Fibroblast of skin of scalp (primary cell): ENCODE results near the gene RPL41.

Source experiments
- DNase-seq: peaks from one replicate; pipeline ENCODE4 v3.0.0-alpha.2; 2013

The RPL41 gene

DNA sequence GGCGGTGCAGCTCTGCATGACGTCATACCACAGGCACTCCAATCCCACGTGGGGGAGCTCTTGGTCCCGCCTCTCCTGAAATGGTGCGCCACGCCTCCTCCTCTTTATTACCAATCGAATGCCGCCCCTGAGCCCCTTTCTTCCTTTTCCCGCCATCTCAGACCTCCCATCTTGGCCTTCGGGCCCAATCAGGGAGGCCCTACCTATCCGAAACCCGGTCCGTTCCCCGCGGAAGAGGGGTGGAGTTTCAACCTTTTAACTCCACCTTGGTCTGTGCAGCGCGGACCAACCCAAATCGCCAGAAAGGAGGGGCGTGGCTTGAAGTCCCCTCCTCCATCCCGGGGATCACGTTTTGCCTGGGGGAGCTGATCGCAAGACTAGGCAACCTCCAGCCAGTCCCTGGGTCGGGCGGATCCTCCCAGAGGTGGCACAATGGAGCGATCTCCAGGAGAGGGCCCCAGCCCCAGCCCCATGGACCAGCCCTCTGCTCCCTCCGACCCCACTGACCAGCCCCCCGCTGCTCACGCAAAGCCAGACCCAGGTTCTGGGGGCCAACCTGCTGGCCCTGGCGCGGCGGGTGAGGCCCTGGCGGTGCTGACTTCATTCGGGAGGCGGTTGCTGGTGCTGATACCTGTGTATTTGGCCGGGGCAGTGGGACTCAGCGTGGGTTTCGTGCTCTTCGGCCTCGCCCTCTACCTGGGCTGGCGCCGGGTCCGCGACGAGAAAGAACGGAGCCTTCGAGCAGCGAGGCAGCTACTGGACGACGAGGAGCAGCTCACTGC lies 11.6 kb downstream of the RPL41 start, which contains the start of gene ESYT1:
TSS of gene ESYT1 (plus strand) at position 380 of the 782 bp plus-strand sequence. CDS start at position 433, 53 bp downstream.
- peak; percentile 100 for DNase-seq

DNA sequence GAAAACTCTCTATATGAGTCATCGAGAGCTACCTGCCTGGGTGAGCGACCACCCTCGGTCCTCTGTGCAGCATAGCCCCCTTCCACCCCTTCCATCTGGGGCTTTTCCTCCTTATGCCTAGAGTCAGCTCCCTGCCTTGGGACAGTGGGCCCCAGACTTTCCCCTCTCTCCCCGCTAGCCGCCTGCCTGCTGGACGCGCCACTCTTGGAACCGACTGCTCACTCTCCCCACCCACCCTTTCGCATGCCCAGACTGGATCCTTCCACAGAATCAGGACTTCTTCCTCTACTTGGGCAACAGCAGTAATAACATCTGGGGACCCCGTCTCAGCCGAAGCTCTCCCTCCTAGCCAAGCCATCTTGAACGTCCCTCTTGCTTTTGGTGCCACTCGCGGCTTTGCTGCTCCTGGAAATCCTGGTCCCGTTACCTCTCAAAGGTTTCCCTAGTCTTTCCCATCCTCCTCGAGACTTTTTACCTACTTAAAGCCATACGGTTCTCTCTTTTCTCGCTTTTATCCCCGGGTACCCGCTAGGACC lies 12.3 kb downstream of the RPL41 start:
- peak; percentile 18 for DNase-seq

- DNase-seq: peak; percentile 38
Observed at GRCh38 chr12:56129206-56129941, 12.9 kb downstream of the RPL41 start.

GRCh38 chr12:56129942-56130495 lies 13.6 kb downstream of the RPL41 start:
- no peak for DNase-seq

- DNase-seq: no peak
Observed at GRCh38 chr12:56130876-56131275, 14.4 kb downstream of the RPL41 start.

- DNase-seq: no peak
Observed at GRCh38 chr12:56134897-56135296, 18.5 kb downstream of the RPL41 start.

DNA sequence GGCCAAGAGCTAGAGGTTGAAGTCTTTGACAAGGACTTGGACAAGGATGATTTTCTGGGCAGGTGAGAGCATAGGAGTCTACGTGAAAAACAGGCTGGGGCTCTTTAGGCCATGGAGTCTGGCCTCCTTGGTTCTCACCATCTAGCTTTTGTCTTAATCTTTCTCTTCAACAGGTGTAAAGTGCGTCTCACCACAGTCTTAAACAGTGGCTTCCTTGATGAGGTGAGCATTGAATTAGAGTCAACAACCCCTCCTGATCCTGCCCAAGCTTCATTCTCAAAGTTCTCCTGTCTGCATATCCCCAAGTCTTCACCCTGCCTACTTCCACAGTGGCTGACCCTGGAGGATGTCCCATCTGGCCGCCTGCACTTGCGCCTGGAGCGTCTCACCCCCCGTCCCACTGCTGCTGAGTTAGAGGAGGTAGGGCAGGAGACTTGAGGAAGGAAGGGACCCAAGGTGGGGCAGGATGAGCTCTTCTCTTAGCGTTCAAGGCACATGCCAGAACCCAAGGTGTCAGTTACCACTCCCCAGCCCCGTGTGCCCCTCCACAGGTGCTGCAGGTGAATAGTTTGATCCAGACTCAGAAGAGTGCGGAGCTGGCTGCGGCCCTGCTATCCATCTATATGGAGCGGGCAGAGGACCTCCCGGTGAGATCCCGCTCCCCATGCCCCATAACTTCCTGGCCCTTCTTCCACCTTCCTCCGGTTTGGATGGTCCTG lies 21.6 kb downstream of the RPL41 start:
- DNase-seq: no peak

DNA sequence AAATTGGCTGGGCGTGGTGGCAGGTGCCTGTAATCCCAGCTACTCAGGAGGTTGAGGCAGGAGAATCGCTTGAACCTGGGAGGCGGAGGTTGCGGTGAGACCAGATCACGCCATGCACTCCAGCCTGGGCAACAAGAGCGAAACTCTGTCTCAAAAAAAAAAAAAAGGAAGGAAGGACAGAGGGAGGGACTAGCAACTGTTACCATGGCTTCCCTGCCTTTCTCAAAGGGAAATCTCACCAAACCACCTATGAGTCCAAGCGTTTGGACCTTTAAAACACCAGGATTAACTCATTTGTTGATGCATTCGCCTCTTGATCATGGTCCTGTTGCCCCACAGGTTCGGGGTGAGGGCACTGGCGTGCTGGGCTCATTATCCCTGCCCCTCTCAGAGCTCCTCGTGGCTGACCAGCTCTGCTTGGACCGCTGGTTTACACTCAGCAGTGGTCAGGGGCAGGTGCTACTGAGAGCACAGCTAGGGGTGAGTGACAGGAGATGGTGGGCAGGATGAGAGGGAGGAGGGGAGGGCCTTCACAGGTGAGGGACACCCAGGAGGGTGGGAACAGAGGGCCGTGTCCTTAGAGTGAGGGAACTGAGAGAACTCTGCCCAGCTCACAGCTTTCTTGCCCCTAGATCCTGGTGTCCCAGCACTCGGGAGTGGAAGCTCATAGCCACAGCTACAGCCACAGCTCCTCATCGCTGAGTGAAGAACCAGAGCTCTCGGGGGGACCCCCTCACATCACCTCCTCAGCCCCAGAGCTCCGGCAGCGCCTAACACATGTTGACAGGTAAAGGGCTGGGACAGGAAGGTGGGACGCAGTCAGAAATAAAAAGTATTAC lies 25.7 kb downstream of the RPL41 start:
- no peak for DNase-seq

DNA sequence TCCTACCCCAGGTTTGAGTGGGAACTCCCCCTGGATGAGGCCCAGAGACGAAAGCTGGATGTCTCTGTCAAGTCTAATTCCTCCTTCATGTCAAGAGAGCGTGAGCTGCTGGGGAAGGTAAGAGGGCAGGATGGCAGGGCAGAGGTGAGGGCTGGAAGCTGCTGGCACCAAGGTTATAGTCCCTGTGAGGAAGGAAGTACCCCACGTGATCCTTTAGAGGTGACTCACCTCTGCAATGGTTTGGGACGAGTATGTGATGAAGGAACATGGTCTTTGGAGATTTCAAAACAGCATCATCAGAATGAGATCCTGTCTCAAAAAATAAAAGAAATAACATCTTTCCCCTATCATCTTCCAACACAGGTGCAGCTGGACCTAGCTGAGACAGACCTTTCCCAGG lies 26.8 kb downstream of the RPL41 start:
- no peak for DNase-seq

DNA sequence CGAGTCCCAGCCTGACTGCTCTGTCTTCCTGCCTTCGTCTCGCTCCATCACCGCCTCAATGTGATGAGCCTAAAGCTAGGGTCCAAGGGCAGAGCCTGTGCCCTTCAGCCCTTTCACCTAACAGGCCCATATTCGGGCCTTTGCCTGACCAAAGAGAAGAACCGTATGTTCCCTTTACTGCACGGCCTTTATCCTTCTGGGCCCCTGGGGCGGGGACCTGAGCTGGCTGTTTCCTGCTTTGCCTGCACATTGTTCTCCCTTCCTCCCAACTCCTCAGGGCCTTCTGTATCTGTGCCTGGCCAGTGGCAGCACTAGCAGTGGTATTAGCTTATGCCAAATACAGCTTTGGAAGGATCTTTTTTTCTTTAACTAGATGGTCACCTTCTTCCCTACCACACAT lies 27.4 kb downstream of the RPL41 start:
- no peak for DNase-seq

DNA sequence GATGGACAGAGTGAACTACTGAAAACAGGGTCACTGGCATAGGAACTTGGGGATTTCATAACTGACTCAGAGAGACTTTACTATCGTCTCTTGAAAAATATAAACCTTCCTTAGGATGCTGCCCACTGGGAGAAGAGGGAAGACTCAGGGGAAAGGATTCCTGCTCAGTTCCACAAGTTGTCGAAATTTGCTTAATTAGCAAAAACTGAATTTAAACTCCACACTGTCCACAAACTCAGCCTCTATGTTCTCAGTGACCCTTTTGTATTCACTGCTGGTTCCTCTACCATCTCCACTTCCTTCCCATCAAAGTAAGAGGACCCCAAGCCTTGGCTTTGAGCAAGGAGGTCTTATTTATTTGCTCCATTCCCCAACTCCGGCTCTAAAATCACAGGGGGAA lies 28.8 kb downstream of the RPL41 start:
- no peak for DNase-seq

DNA sequence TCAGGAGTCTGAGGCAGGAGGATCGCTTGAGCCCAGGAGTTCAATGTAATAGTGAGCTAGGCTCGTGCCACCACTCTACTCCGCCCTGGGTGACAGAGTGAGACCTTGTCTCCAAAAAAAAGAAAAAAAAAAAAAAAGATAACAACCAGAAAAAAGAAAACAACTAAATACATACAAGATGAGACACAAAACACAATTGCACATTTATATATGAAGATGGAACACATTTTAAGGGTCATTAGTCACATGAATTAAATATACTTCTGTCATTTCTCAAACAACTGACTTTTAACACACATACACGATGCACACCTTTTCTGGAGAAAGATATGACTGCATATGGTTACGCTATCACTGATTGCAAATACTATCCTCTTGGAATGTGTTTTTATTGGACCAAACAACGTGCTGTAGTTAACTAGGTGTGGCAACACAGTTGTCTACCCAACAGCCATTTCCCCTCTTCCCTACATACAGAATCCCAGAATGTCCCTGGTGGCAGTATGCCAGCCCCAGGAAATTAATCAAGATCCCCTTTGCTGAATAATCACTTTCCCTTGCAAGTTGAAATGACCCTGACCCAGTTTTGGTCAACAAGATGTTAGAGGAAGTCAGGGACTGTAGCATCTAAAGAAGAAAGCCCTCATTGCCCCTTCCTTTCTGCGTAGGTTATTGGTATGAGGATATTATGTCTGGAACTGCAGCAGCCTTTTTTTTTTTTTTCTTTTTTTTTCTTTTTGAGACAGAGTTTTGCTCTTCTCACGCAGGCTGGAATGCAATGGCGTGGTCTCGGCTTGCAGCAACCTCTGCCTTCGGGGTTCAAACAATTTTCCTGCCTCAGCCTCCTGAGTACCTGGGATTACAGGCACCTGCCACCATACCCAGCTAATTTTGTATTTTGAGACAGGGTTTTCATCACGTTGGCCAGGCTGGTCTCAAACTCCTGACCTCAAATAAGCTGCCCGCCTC lies 30.3 kb downstream of the RPL41 start:
- no peak for DNase-seq

GRCh38 chr12:56150563-56150962 lies 34.1 kb downstream of the RPL41 start:
- DNase-seq: peak; percentile 53

GRCh38 chr12:56151672-56152131 lies 35.3 kb downstream of the RPL41 start:
- no peak for DNase-seq

DNA sequence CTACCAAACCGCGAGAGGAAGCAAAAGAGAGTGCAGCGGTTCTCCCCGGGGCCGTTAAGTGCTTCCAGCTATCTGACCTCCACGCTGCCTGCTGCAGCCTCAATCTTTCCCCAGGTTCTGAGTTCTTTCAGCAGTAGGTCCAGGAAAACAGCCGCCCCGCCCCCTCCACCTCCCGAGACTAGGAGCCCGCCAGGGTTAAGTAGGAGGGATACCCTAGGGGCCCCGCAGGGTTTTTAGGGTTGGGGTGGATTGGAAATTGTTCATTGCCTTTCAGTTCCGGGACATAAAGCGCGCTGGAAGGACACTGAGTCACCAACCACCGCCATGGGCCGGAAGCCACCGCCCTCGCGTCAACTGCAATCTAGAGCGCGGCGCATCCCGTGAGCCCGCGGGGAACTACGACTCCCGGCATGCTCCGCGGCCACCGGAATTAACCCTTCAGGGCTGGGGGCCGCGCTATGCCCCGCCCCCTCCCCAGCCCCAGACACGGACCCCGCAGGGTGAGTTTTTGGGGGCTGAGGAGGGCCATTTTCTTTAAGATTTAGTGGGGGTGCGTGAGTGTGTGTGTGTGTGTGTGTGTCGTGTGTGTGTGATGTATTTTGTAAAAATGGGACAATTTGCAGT lies 35.8 kb downstream of the RPL41 start, which contains the start of gene MYL6B:
TSS of gene MYL6B (plus strand) at position 456 of the 624 bp plus-strand sequence. CDS start 1,332 bp downstream, outside the sequence.
- peak; percentile 91 for DNase-seq

DNA sequence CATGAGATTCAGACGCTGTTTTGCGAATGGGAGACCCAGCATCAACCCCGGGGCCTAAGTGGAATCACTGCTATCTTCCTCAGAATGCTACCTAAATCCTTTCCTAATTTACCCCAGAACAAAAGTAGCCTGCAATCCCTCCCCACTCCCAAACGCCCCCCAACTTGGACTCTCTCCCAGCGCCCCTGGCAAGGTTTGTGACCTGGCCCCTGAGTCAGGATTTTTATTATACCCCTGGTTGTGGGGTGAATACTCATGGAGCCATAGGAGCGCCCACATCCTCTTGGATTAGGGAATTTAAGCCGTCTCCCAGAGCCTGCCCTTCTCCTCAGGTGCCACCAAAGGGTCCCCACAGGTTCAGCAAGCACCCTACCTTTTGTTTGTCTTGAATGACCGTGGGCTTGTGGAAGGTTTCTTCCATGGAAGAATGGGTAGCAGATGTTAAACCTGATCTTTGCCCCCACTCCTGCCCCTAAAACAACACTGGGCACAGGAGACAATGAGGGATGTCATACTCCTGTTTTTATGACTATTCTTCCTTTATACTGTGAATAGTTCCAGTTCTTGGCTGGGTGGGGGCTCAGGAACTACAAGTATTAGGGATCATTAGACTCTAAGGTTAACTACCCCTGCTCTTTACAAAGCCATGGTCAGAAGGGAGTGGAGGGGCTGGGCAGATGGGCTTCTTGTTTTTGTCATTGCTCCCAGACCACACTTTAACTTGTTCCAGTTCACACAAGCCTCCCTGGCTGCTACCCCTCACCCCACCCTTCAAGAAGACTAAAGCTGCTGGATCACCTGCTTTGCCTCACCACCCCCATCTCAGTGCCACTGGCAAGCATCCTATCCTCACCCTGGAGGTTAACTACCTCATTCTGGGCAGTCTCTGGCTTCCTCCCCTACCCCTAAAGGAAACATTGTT lies 36.6 kb downstream of the RPL41 start:
- no peak for DNase-seq

DNA sequence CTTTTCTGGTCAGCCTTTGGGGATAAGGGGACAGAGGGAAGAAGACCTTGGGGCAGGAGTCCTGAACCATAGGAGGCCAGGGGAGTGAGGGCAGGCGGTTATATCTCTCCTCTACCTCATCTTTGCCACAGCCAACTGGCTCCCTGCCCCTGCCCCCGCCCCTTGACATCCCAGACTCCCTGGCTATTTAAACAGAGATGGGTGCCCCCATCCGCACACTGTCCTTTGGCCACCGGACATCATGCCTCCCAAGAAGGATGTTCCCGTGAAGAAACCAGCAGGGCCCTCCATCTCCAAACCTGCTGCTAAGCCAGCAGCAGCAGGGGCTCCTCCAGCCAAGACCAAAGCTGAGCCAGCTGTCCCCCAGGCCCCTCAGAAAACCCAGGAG lies 37.2 kb downstream of the RPL41 start:
- no peak for DNase-seq

GRCh38 chr12:56154246-56154771 lies 37.9 kb downstream of the RPL41 start:
- DNase-seq: no peak
